Thymus (tissue), 11 donors: Measurements from ENCODE around the gene RTN4RL1. TPM values are rescaled to one million over a fixed set of nuclear protein-coding genes. Genes with fewer than 3 reads are reported as not detected.

ENCODE experiments used
- DNase-seq, 9 donors: peaks; one replicate each; pipeline ENCODE4 v3.0.0-alpha.2; 2013; ENCODE audit warnings: low spot score in 9 of 9, low read depth in 6 of 9, missing footprints in 1 of 9
- H3K27ac ChIP-seq, 2 donors: one replicate each; pipeline ENCODE4 v1.5.1; 2013; ENCODE audit warnings: control low read depth in 1 of 2, low read depth in 1 of 2, low read length in 1 of 2, mild to moderate bottlenecking in 1 of 2, moderate library complexity in 1 of 2
- H3K27me3 ChIP-seq, 2 donors: one replicate each; pipeline ENCODE4 v1.5.1; 2013; ENCODE audit warnings: low read length in 1 of 2; ENCODE audit not compliant: control insufficient read depth in 2 of 2, insufficient read depth in 1 of 2
- H3K36me3 ChIP-seq, 2 donors: one replicate each; pipeline ENCODE4 v1.5.1; 2013; ENCODE audit warnings: low read length in 1 of 2, mild to moderate bottlenecking in 1 of 2, moderate library complexity in 1 of 2; ENCODE audit not compliant: control insufficient read depth in 2 of 2, insufficient read depth in 2 of 2
- H3K4me1 ChIP-seq, 2 donors: one replicate each; pipeline ENCODE4 v1.5.1; 2013; ENCODE audit warnings: low read length in 2 of 2; ENCODE audit not compliant: control insufficient read depth in 2 of 2, insufficient read depth in 2 of 2
- H3K4me3 ChIP-seq, 2 donors: one replicate each; pipeline ENCODE4 v1.5.1; 2013; ENCODE audit warnings: low read length in 2 of 2, control low read depth in 1 of 2, mild to moderate bottlenecking in 1 of 2
- H3K9me3 ChIP-seq, 2 donors: one replicate each; pipeline ENCODE4 v1.5.1; 2013; ENCODE audit warnings: low read length in 1 of 2, mild to moderate bottlenecking in 1 of 2; ENCODE audit not compliant: control insufficient read depth in 2 of 2, insufficient read depth in 1 of 2
- WGBS: extraction: QIAGEN DNeasy Blood & Tissue Kit; methylation state at CpG from one replicate; pipeline ENCODE4 v1.1.7; 2013; 5-methylcytosine and 5-hydroxymethylcytosine counted together
- polyA plus RNA-seq: library from polyadenylated mRNA; stranded (reverse); fragments of 200-250 nt; gene quantifications from one replicate; pipeline ENCODE4 v1.2.3, GENCODE V29; 2013
- total RNA-seq: library from RNA; stranded (reverse); fragments of 120-200 nt; gene quantifications from one replicate; pipeline ENCODE4 v1.2.4, GENCODE V29; 2013
- donor health status: healthy.

RTN4RL1 gene
- total and polyA plus RNA-seq, 2 donors, result 0.52 to 0.68 TPM

DNA sequence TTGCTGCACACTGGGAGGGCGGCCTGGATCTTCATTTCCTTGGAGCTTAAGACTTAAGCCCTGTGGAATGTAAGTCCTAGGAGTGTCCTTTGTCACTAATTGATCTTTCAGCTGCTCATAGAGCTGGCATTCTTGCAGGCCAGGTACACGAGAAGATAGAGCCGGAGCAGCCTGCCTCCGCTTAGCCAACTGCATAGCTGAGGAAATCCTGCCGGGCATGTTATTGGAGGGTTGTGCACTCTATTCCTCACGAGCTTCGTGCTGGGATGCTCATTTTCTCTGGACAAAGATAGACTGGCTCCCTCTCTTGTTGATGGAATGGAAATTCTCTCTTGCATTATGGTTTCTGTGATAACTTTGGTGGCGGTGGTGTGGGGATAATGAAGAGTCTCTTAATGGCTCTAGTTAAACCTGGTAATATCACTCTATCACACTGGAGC lies 118.5 kb downstream of the RTN4RL1 start:
- H3K27me3 ChIP-seq, result peaks cover 14 to 83% of the 10 kb centered on the region in 2 donors

DNA sequence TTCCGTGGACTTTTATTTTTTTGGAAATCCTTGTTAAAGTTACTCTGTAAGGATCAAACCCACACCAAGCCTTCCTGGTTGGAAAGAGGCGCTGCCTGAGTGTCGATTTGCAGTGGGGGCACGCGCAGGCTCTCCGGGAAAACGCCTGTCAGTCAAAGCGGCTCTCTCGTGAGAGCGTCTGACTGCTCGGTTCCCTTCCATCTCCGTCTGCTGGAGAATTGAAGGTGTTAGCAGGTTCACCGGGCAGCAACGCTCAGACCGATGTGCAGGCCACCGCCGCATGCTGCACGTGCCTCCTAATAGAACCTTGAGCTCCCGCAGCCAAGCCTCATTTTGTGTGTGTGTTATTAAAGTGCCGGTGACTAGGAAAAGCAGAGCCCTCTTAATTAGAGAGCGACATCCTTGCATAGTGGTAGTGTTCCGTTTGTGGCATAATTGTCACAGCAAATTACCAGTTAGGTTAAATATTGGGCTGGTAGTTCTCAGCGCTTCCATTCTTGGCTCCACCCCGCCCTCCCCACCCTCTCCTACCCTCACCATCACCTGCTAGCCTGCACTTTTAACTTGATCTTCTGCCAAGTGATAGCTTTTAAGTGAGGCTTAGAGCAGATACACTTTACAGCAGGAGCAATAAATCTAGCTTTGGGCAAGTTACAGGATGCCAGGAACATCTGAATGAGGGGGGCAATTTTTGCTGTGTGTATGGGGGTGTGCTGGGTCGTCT lies 119.8 kb downstream of the RTN4RL1 start:
- Histone ChIP-seq H3K36me3 (no peaks in the 10 kb centered on the region), H3K9me3 (no peaks in the 10 kb centered on the region), H3K4me1 (peaks cover 6 to 16% of the 10 kb centered on the region in 2 donors), H3K4me3 (no peak overlapping the region), H3K27ac (no peak overlapping the region), H3K27me3 (peaks cover 13 to 71% of the 10 kb centered on the region in 2 donors)
- DNase-seq, result no peak
- WGBS, result 41% methylated on average over 25 of the region's 25 CpGs

More for the DNA sequence above, 118.5 kb downstream of the RTN4RL1 start:
- WGBS, result 87% methylated on average over 8 of the region's 8 CpGs
- Histone ChIP-seq H3K27ac (no peak overlapping the region), H3K4me1 (peaks cover 6 to 16% of the 10 kb centered on the region in 2 donors), H3K9me3 (no peaks in the 10 kb centered on the region), H3K4me3 (no peak overlapping the region), H3K36me3 (no peaks in the 10 kb centered on the region)
- no peak for DNase-seq

DNA sequence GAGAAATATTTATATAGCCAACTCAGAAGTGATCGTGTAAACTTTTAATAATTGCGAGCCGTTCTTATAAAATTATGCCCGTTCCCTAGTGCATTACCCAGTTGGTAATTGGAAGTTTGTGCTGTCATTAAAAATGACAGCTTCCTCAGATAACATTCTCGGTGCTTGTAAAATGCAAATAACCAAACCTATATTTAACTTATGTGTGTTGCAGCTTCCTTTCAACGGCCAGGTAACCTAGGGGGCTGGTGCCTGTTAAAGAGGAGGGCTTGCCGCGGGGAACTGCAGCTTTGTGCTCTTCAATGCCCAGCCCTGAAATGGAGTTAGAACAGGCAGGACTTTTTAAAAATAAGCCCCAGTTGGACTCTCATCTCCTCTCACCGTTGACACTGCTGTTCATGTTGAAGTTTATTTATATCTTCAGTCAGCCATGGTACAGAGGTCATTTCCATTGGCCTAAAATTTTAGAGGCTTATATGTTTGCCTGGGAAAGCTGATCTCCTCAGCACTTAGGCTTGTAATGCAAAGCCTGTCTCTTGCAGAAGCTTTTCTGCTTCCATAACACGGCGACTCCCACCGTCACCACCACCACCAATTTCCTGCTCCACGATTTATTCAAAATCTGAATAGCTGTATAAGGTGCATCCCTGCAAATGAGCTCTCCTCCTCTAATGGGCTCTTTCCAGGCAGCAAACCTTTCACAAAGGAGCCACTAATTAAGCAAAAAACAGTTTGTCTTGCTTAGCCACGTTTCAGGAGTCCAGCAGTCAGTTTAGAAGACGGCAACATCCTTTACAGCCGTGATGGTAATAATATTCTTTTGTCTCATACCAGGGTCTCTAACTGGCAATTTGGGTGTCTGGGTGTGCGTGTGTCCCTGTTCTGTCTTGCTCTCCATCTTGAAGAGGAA lies 120.6 kb downstream of the RTN4RL1 start:
- Histone ChIP-seq H3K36me3 (no peaks in the 10 kb centered on the region), H3K9me3 (no peaks in the 10 kb centered on the region), H3K27ac (no peak overlapping the region), H3K4me1 (peaks cover 6 to 16% of the 10 kb centered on the region in 2 donors), H3K27me3 (peaks cover 13 to 63% of the 10 kb centered on the region in 2 donors), H3K4me3 (no peak overlapping the region)
- WGBS, result 80% methylated on average over 17 of the region's 17 CpGs
- DNase-seq, result no peak

DNA sequence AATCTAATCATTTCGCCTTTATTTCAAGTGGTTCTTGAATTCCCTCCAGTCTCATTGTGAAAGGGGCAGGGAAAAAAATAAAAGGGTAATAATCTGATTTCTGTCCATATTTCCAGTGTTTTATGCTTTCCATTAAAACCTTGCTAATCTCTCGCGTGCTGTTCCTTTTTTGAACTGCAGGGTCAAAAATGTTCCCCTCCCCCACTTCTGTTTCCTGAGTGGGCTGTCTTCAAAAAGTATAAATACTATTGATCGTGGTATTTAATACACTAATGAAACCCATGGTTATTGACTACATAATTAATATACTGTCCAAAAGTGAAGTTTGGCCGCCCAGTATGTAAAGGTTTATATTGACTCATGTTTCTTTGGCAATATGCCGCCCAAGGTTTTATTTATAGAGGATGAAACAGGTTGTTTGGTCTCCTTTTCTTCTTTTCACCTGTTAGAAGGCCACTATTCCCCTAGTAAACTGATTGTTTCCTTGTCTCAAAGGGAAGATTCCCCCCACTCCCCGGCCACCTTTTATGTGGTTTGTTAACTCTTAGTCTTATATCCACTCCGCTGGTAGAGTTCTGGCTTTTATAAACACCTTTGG lies 125.6 kb downstream of the RTN4RL1 start:
- H3K27me3 ChIP-seq, result peaks cover 0 to 14% of the 10 kb centered on the region in 2 donors
- H3K4me1 ChIP-seq, result no peaks in the 10 kb centered on the region
- no peak overlapping the region for H3K27ac ChIP-seq
- H3K4me3 ChIP-seq, result no peak overlapping the region
- peaks cover 36 to 45% of the 10 kb centered on the region in 2 donors for H3K36me3 ChIP-seq
- DNase-seq, result no peak
- 96% methylated on average over 8 of the region's 8 CpGs for WGBS
- H3K9me3 ChIP-seq, result no peaks in the 10 kb centered on the region

DNA sequence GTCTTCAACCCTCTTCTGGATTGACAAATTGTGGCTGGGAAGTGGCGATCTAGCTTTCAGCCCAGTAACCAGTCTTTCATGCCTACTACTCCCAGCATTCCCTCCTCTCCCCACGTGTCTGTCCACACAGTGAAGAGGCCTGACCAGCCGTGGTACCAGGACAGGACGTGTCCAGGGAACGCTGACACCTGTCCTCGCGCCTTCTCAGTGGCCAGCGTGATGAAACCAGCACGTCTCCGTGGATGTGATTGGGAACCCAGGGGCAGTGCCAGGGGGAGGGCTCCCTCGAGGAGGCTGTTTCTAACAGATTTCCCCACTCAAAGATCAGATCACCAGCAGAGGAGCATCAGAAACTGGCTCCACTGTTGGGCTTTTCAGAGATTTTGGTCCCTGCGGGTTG lies 126.3 kb downstream of the RTN4RL1 start:
- H3K4me3 ChIP-seq, result no peak overlapping the region
- WGBS, result 98% methylated on average over 12 of the region's 12 CpGs
- no peaks in the 10 kb centered on the region for H3K9me3 ChIP-seq
- H3K4me1 ChIP-seq, result no peaks in the 10 kb centered on the region
- H3K36me3 ChIP-seq, result peaks cover 41 to 47% of the 10 kb centered on the region in 2 donors
- H3K27ac ChIP-seq, result no peak overlapping the region
- no peak for DNase-seq
- H3K27me3 ChIP-seq, result peaks cover 0 to 8% of the 10 kb centered on the region in 2 donors

DNA sequence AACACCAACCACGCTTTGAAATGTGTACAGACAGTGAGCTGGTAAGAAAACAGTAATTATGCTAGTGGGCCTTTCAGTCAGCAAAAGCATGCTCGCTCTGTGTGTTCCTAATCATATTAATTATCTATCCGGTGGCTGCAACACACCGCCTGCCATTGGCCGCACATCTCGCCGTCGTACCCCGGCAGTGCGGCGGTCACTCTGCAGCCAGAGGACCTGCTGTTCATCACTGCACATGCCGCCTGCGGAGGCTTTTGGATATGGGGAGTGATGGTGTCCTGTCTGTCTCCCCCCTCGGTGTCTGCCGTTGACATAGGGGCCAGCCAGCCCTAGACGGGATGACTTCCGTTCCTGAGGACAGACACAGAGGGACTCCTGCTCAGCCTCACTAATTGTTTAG lies 126.8 kb downstream of the RTN4RL1 start:
- no peak for DNase-seq

DNA sequence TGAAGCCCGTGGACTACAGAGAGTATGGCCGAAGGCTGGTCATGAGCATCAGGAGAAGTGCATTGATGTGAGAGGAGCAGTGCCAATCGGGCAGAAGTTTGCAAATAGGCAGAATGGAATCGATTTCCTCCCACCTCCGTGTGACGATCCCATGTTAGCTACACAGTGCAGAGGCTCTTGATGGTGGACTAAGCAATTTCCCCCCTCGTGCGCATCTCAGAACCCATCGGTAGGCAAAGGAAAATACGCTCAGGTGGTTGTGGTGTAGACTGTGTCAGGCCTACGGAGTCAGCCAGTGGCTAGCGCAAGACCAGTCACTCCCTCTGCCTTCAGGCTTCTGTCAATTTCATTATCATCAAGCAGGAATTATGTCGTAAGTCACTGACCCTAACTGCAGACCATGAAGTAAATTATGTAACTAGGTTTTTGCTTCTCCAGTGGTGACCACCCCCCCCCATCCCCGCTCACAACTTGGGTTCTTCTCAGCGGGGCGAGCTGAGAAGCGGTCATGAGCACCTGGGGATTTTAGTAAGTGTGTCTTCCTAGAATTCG lies 128.0 kb downstream of the RTN4RL1 start:
- DNase-seq, result no peak
- Histone ChIP-seq H3K4me3 (no peak overlapping the region), H3K27me3 (no peaks in the 10 kb centered on the region), H3K4me1 (no peaks in the 10 kb centered on the region), H3K9me3 (no peaks in the 10 kb centered on the region), H3K27ac (no peak overlapping the region), H3K36me3 (peaks cover 46 to 59% of the 10 kb centered on the region in 2 donors)
- 86% methylated on average over 18 of the region's 18 CpGs for WGBS

More for the DNA sequence above, 126.8 kb downstream of the RTN4RL1 start:
- Histone ChIP-seq H3K27ac (no peak overlapping the region), H3K4me3 (no peak overlapping the region), H3K36me3 (peaks cover 44 to 51% of the 10 kb centered on the region in 2 donors), H3K27me3 (peaks cover 0 to 2% of the 10 kb centered on the region in 2 donors), H3K9me3 (no peaks in the 10 kb centered on the region), H3K4me1 (no peaks in the 10 kb centered on the region)
- 99% methylated on average over 17 of the region's 17 CpGs for WGBS

DNA sequence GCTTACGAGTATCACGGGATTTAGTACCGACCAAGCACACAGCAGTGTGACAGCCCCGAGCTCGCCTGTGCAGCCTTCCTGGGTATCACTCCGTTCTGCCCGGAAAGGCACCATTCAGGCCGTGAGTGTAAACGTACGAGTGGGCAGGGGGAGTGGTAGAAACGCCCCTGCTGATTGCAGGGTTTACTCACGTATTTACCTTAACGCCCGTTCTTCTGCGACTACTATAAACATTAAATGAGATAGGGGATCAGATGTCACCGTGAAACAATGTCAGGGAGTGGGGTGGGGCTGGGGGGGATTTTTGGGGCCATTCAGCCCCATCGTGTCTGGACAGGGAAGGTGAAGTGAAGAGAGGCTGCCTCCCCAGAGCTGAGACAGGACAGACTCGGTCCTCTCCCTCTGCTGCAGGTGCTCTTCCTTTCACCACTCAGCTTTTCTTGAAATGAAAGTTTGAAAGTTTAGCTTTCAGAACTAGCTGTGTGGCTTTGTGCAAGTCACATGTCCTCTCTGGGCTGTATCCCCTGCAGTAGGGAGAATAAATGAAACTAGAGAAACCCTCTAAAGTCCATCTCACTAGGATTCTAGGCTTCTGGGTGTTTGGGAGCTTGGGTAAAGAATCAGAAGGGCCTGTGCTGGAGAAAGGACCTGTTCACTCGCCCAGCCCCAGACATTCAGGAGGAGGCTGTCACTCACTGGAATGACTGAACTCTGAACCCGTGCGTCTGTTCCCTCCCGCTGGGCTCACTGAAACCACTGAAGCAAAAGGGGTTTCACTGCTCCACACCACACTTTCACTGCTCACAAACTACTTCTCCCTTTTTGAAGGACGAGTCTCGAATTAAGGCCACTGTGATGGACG lies 128.7 kb downstream of the RTN4RL1 start:
- 97% methylated on average over 25 of the region's 25 CpGs for WGBS
- Histone ChIP-seq H3K36me3 (peaks cover 49 to 66% of the 10 kb centered on the region in 2 donors), H3K27ac (no peak overlapping the region), H3K4me1 (no peaks in the 10 kb centered on the region), H3K27me3 (no peaks in the 10 kb centered on the region), H3K9me3 (no peaks in the 10 kb centered on the region), H3K4me3 (no peak overlapping the region)
- DNase-seq, result no peak
